OCI-M2 (cell line): ENCODE results near the gene KCNMA1.

Experiments used
- DNase-seq: peaks from one replicate; lab custom pipeline; 2025; ENCODE audit not compliant: unreplicated experiment; lab: John Stamatoyannopoulos, UW

KCNMA1 gene

GRCh38 chr10:77494327-77494726 lies 143.3 kb downstream of the KCNMA1 start:
- no peak for DNase-seq

DNA sequence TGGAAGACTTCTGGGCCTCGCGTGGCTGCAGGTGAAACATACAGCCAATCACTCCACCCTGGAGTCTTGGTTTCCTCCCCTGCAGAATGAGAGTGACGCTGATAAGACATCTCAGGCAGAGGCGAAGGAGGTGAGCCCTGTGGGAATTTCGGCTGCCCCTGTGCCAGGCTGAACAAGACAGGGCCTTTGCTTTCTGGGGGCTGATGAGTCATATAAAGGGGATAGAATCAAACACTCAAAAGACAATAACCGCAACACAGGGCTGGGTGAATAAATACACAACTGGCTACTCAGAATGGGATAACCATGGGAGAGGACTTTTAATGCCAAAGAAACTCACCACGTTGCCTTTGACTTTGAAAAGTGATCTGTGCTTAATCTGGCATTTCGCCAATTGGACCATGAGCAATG lies 143.8 kb downstream of the KCNMA1 start:
- DNase-seq = no peak

- no peak for DNase-seq
Observed at GRCh38 chr10:77493239-77493806, 144.3 kb downstream of the KCNMA1 start.

DNA sequence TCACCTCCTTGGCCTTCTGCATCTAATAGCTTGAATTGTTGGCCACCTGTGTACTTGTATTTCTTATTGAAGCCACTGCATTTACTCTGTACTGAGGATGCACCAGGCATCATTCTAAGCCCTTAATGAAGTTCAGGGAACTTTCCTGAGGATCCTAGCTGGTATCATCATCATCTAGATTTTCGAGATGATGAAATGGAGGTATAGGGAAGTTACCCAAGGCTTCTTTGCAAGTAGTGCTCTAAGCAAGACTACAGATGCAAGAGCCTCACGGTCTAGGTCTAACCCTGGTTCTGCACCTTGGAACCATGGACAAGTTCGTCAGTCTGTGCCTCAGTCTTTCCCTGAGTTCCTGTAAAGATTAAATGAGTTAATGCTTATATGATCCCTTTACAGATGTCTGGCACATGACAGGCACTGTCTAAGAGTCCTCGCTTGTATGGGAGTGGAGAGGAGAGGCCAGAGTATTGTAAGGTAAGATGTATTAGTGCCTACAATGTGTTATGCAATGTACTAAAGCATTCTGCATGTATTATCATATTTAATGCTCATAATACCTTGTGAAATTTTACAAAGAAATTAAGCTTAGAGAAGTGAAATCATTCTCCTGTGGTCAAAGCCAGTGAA lies 145.1 kb downstream of the KCNMA1 start:
- no peak for DNase-seq

DNA sequence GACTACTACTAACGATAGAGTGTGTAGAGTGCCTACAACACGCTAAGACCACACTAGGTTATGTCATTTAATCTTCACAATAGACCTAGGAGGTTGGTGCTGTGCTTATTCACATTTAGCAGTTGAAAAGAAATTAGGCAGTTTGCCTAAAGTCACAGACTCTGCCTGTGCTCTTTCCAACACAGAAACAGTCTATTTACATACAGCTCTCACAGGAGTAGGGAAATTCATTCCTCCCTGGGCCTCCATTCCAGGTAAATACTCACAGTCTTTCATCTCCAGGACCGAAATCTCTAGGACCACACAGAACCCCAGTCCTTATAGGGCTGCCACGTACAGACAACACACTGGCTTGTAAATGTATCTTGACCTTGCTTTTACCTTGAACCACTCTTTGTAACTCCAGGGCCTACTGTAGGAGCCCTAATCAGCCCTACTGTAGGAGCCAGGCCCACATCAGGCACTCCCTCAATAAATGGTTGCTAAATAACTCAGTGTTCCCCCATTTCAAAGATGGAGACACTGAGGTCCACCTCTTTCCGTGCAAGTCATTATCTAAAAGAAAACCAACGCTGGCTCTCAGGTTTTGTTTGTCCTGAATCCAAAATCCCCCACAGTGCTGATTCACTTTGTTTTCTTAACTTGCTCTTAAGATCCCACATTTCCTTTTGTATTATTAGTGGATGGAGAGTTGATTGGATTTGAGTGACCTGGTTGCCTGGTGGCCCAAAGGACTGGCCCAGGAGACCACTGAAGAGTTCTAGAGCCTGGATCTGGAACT lies 146.9 kb downstream of the KCNMA1 start:
- no peak for DNase-seq

GRCh38 chr10:77486517-77486916 lies 151.1 kb downstream of the KCNMA1 start:
- no peak for DNase-seq

GRCh38 chr10:77485847-77486246 lies 151.8 kb downstream of the KCNMA1 start:
- no peak for DNase-seq

DNA sequence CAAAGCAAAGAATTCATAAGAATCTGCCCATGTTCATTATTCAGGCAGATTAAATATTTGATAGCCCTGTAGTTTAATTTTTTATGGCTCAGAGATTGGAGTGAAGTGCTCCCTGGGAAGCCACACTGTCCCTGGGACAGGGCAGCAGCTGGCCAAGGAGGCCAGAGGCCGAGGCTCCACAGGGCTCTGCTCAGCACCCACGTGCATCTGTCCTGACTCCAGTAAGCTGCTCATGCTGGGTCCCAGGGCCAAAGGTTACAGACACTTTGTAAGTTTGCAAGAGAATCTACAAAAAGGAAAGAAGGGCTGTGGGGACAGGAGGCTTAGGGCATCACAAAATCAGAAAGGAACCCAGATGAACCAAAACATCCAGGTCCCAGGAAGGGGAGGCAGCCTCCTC lies 155.5 kb downstream of the KCNMA1 start:
- DNase-seq = no peak

- DNase-seq = no peak
Observed at GRCh38 chr10:77479586-77479985, 158.0 kb downstream of the KCNMA1 start.

DNA sequence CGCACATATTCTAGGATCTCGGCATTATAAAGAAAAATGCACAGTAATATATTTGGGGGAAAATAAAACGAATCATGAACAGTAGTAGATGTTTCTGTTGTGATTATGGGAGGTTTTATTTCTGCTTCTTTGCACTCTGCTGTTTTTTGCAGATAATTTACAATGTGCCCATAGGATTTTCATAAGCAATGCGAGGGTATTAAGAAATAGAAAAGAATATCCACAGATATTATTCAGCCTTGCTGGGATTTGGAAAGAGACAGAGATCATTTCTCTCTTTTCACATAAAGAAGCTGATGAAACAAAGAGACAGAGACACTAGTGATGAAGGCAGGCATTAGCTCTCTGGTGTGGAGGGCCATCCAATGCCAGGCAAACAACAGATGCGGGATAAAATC lies 158.6 kb downstream of the KCNMA1 start:
- no peak for DNase-seq

- DNase-seq = no peak
Observed at GRCh38 chr10:77478247-77478961, 159.2 kb downstream of the KCNMA1 start.

DNA sequence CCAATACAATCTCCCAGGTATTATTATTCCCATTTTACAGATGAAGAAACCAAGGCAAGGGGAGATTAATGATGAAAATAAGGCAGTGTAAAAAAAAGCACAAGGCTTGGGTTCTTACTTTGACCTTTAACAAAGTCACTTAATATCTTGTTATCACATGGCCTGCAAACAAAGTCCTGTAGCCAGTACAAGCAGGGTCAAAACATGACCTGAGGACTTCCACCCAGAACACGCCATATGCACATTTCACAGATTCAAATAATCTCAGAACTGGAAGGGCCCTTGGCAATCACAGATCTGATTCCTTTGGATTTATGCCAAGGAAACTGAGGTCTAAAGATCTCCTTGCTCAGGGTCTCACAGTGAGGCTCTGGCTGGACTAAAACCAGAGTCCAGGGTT lies 162.1 kb downstream of the KCNMA1 start:
- DNase-seq = no peak

GRCh38 chr10:77474939-77475338 lies 162.7 kb downstream of the KCNMA1 start:
- DNase-seq = no peak

- no peak for DNase-seq
Observed at GRCh38 chr10:77474386-77474785, 163.2 kb downstream of the KCNMA1 start.

DNA sequence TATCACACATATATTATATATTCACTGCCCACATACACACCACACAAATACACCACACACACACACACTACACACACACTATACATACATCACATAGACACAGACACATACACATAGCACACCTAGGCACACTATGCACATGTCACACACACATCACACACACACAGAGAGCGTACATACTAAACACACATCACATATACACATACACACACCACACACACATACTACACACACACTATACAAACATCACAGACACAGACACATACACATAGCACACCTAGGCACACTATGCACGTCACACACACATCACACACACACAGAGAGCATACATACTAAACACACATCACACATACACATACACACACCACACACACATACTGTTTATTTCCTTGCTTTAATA lies 165.5 kb downstream of the KCNMA1 start:
- no peak for DNase-seq

GRCh38 chr10:77471069-77471536 lies 166.5 kb downstream of the KCNMA1 start:
- no peak for DNase-seq

GRCh38 chr10:77467422-77467963 lies 170.1 kb downstream of the KCNMA1 start:
- DNase-seq = no peak

DNA sequence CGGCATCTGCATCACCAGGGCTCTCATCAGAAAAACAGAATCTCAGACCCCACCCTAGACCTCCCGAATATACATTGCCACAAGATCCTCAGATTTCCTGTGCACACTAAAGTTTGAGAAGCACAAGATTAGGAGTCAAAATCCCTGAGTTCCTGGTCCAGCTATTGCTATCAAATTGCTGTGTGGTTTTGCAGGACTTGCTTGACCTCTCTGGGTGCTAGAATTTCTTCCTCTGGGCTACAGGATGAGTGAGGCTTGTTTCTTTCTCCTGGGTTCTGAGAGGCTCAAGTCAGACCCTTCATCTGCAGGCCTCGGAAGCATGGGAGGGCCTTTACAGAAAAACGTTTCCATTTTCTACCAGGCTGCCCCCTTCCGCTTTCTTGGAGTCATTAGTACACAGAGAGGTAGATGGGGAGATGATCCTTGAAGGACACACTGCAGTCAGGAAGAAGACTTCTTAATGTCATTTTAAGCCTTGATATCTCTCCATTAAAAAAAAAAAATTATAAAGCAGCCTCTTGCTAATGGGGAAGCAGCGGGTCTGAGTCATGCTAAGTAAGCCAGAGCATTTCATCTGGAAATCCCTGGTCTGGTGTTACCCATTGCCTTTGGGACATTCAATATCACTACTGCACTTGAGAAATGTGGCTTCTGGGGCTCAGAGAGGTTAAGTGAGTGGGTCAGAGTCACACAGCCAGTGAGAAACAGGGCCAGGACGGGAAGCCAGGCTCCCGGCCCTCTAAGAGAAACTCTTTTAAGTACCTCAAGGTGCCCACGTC lies 173.5 kb downstream of the KCNMA1 start:
- DNase-seq = no peak

DNA sequence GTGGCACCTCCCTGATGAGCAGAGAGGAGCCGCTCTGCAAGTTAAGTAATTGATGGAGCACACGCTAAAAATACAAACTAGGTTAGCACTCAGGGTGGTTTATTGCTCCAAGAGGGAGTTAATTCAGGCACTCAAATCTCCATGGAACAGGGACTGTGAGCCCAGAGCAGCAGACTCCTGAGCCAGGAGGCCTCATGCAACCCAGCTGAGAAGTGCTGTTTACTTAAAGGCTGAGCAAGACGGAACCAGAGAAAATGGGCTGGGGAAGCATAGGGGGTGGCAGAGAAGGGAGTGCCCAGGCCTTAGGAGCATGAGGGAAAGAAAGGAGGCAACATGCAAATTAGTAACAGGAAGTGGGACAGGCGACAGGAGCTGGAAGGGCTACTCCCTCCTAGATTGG lies 174.1 kb downstream of the KCNMA1 start:
- DNase-seq = no peak

DNA sequence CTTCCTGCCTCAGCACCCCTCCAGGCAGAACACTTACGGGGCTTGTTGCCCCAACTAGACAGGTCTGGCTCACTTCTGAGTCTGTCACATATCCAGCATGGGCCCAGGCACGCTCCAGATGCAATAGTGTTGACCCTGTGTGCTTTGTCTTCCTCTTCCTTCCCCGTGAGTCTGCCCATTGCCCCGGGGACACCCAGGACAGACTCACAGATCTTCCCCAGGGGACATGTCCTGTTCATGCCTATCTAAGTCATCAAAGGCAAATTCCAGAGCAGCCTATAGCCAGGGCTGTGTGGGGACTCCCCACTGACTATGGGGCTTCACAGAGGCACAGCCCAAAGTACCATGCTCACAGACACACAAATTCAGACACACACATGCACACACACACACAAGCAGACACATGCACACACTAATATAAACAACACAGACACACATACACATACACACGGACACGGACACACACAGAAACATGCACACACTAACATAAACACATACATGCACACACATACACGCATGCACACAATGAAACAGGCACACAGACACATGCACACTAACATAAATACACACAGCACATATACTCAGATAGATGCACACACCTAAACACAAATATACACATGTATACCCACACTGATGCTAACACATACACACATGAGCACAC lies 175.8 kb downstream of the KCNMA1 start:
- DNase-seq = no peak
